HEK293T (cell line): ENCODE data around the gene AIMP1.

Experiments used
- BHLHE40 ChIP-seq: fragments of 450-650 bp; IDR thresholded peaks from 2 replicates; pipeline ENCODE4 v1.6.1; 2016; ENCODE audit warnings: mild to moderate bottlenecking, moderate library complexity, borderline replicate concordance
- CTBP1 ChIP-seq: fragments of 450-650 bp; IDR thresholded peaks from 2 replicates; pipeline ENCODE4 v1.6.1; 2016; ENCODE audit warnings: borderline replicate concordance
- ELF4 ChIP-seq: fragments of 450-650 bp; IDR thresholded peaks from 2 replicates; pipeline ENCODE4 v1.6.1; 2017; ENCODE audit warnings: antibody characterized with exemption
- FOXK2 ChIP-seq: fragments of 450-650 bp; IDR thresholded peaks from 2 replicates; pipeline ENCODE4 v1.6.1; 2016; ENCODE audit warnings: mild to moderate bottlenecking
- FOXM1 ChIP-seq: fragments of 450-650 bp; IDR thresholded peaks from 2 replicates; pipeline ENCODE4 v1.6.1; 2017; ENCODE audit warnings: mild to moderate bottlenecking, borderline replicate concordance
- HDGF ChIP-seq: fragments of 450-650 bp; IDR thresholded peaks from 2 replicates; pipeline ENCODE4 v1.6.1; 2017; ENCODE audit warnings: antibody characterized with exemption, borderline replicate concordance
- LEF1 ChIP-seq: fragments of 450-650 bp; IDR thresholded peaks from 2 replicates; pipeline ENCODE4 v1.6.1; 2017; ENCODE audit warnings: mild to moderate bottlenecking, borderline replicate concordance
- ZNF384 ChIP-seq: fragments of 450-650 bp; IDR thresholded peaks from 2 replicates; pipeline ENCODE4 v1.6.1; 2016
- TF ChIP-seq, protein P1 (sequence below): fragments of 450-650 bp; IDR thresholded peaks from 2 replicates; pipeline ENCODE4 v1.6.1; 2016

DNA sequence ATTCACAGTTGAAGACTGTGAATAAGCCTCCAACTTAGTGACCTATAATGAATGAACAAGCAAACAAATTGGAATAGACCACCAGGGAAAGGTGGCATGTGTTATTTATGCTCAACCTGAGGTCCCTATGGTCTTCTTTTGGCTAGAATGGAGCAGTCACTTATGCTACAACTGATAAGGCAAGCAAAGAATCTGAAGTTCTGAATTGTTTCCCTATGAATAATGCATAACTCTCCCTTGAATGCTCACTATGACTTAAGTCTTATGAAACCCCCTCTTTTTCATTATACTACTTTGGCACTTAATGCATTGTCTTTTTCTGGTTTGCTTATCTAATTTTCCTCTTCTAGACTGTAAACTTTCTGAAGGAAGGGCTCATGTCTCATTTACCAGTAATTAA is 49.7 kb downstream of the AIMP1 start:
- no peak for TF ChIP-seq FOXK2
- no peak for TF ChIP-seq ELF4
- no peak for TF ChIP-seq HDGF
- TF ChIP-seq FOXM1 = no peak
- no peak for TF ChIP-seq BHLHE40
- TF ChIP-seq ZNF384 = no peak
- TF ChIP-seq, protein P1, sequence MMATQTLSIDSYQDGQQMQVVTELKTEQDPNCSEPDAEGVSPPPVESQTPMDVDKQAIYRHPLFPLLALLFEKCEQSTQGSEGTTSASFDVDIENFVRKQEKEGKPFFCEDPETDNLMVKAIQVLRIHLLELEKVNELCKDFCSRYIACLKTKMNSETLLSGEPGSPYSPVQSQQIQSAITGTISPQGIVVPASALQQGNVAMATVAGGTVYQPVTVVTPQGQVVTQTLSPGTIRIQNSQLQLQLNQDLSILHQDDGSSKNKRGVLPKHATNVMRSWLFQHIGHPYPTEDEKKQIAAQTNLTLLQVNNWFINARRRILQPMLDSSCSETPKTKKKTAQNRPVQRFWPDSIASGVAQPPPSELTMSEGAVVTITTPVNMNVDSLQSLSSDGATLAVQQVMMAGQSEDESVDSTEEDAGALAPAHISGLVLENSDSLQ = no peak
- no peak for TF ChIP-seq LEF1
- no peak for TF ChIP-seq CTBP1
